IMR-90 (cell line): ENCODE results near the gene NES.

Experiments used
- ELK1 ChIP-seq: fragments of 150-350 bp; IDR thresholded peaks from 2 replicates; pipeline ENCODE4 v1.6.1; 2016; ENCODE audit warnings: low read depth, mild to moderate bottlenecking, low read length, moderate library complexity, borderline replicate concordance
- NFE2L2 ChIP-seq: fragments of 150-350 bp; IDR thresholded peaks from 2 replicates; pipeline ENCODE4 v1.6.1; 2016; ENCODE audit warnings: low read depth, mild to moderate bottlenecking, low read length
- POLR2A ChIP-seq: IDR thresholded peaks from 2 replicates; pipeline ENCODE4 v1.6.1; 2012; ENCODE audit warnings: mild to moderate bottlenecking, low read depth, low read length
- RAD21 ChIP-seq: IDR thresholded peaks from 2 replicates; pipeline ENCODE4 v1.6.1; 2012; ENCODE audit warnings: low read length, improper control_type of control experiment
- RFX5 ChIP-seq: IDR thresholded peaks from 2 replicates; pipeline ENCODE4 v1.8.0; 2012; ENCODE audit warnings: low read depth, mild to moderate bottlenecking, low read length, moderate library complexity
- TF ChIP-seq, protein P1 (sequence below): conservative IDR thresholded peaks from 2 replicates; pipeline ENCODE4 v1.5.1; 2012; ENCODE audit warnings: mild to moderate bottlenecking, low read depth, low read length, improper control_type of control experiment
- TF ChIP-seq, protein P2 (sequence below): fragments of 150-350 bp; IDR thresholded peaks from 2 replicates; pipeline ENCODE4 v1.6.1; 2017; ENCODE audit warnings: mild to moderate bottlenecking, antibody characterized with exemption, low read length, low read depth

DNA sequence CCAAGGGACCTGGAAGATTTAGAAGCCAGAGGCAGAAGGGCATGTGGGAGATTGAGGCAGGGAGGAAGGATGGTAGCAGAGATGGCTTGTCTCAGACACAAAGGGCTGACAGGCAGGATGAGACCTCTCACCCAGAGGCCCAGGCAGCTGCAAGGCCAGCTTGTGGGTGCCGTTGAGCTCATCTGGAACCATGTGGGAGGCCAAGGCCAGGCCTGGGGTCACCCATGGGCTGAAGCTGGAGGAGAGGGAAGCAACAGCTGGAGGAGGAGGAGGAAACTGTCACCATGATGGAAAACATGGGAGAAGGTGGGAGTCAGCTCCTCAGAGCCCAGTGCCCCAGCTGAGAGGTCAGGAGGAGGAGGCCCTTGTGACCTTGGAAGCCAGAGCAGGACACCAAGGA is 21.8 kb upstream of the NES start:
- TF ChIP-seq, protein P1, sequence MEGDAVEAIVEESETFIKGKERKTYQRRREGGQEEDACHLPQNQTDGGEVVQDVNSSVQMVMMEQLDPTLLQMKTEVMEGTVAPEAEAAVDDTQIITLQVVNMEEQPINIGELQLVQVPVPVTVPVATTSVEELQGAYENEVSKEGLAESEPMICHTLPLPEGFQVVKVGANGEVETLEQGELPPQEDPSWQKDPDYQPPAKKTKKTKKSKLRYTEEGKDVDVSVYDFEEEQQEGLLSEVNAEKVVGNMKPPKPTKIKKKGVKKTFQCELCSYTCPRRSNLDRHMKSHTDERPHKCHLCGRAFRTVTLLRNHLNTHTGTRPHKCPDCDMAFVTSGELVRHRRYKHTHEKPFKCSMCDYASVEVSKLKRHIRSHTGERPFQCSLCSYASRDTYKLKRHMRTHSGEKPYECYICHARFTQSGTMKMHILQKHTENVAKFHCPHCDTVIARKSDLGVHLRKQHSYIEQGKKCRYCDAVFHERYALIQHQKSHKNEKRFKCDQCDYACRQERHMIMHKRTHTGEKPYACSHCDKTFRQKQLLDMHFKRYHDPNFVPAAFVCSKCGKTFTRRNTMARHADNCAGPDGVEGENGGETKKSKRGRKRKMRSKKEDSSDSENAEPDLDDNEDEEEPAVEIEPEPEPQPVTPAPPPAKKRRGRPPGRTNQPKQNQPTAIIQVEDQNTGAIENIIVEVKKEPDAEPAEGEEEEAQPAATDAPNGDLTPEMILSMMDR: no peak
- TF ChIP-seq, protein P2, sequence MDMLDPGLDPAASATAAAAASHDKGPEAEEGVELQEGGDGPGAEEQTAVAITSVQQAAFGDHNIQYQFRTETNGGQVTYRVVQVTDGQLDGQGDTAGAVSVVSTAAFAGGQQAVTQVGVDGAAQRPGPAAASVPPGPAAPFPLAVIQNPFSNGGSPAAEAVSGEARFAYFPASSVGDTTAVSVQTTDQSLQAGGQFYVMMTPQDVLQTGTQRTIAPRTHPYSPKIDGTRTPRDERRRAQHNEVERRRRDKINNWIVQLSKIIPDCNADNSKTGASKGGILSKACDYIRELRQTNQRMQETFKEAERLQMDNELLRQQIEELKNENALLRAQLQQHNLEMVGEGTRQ: no peak
- TF ChIP-seq ELK1: no peak
- TF ChIP-seq NFE2L2: no peak
- TF ChIP-seq RAD21: no peak
- TF ChIP-seq POLR2A: no peak
- TF ChIP-seq RFX5: no peak
